GM12878 (cell line): Measurements from ENCODE around the gene TGDS. TPM values are rescaled to one million over a fixed set of nuclear protein-coding genes. Genes with fewer than 3 reads are reported as not detected.
"Not testable (repeated sequence)": the region's sequence is repeated elsewhere in the genome, so short reads cannot be mapped to it uniquely, and the experiment has no call there.

Experiments
- ATAC-seq: fragments of 200-7000 bp; cut with Tn5 transposase; 3 replicates; pipeline ENCODE4 v1.9.1; 2020; ENCODE audit warnings: mild to moderate bottlenecking, moderate library complexity
- BruUV-seq: library from RNA; stranded (reverse); fragments of 400-500 nt; replicated peaks from 2 replicates; lab custom pipeline; 2021; lab: Mats Ljungman, UMichigan
- CTCF ChIA-PET: fragments of 300-600 bp; sonication (Branson Sonifier 250); formaldehyde crosslinking; extraction: SDS; loops from one replicate; lab custom pipeline; 2021; ENCODE audit warnings: inconsistent platforms; lab: Yijun Ruan, JAX
- POLR2A ChIA-PET: fragments of 350-600 bp; formaldehyde crosslinking; extraction: SDS; loops from one replicate; lab custom pipeline; 2021; ENCODE audit warnings: inconsistent platforms; lab: Charles Lee
- RAD21 ChIA-PET: fragments of 300-600 bp; sonication (Branson Sonifier 250); formaldehyde crosslinking; loops from one replicate; lab custom pipeline; 2023; ENCODE audit warnings: antibody characterized with exemption; ENCODE audit not compliant: unreplicated experiment; lab: Charles Lee
- SMC1A ChIA-PET: fragments of 300-600 bp; sonication (Branson Sonifier 250); formaldehyde crosslinking; loops from one replicate; lab custom pipeline; 2023; ENCODE audit not compliant: unreplicated experiment, uncharacterized antibody; lab: Charles Lee
- DNase-seq: peaks from one replicate; pipeline ENCODE4 v3.0.0-alpha.2; 2011; ENCODE audit warnings: low read depth, low spot score
- FAIRE-seq: peaks from 3 replicates; lab custom pipeline; 2011; peaks lifted over from hg19 to GRCh38; lab: Jason Lieb, UNC
- H2AFZ ChIP-seq: 2 replicates; pipeline ENCODE4 v1.6.0; 2011; ENCODE audit warnings: low read depth, low read length, control low read depth; ENCODE audit not compliant: control insufficient read depth
- H3K27ac ChIP-seq: 2 replicates; pipeline ENCODE4 v1.5.1; 2011; ENCODE audit warnings: control low read depth; ENCODE audit not compliant: control insufficient read depth, insufficient read depth
- H3K27me3 ChIP-seq, 2 experiments: replicated peaks in 1 of 2; 2 replicates each; pipeline versions ENCODE4 v1.6.0 to v1.6.1; 2011; ENCODE audit warnings: low read length in 1 of 2; ENCODE audit not compliant: control insufficient read depth in 2 of 2, insufficient read depth in 2 of 2
- H3K36me3 ChIP-seq, 2 experiments: 2 replicates each; pipeline ENCODE4 v1.5.1; 2011; ENCODE audit warnings: low read length in 1 of 2; ENCODE audit not compliant: control insufficient read depth in 2 of 2, insufficient read depth in 2 of 2
- H3K4me1 ChIP-seq: 2 replicates; pipeline ENCODE4 v1.6.1; 2011; ENCODE audit warnings: mild to moderate bottlenecking, low read length, moderate library complexity, mixed read lengths; ENCODE audit not compliant: control insufficient read depth, insufficient read depth
- H3K4me2 ChIP-seq: 2 replicates; pipeline ENCODE4 v1.6.0; 2011; ENCODE audit warnings: control low read depth; ENCODE audit not compliant: control insufficient read depth, insufficient read depth
- H3K4me3 ChIP-seq: fragments of 200-600 bp; sonication (generic); 2 replicates; pipeline ENCODE4 v1.5.1; 2016
- H3K79me2 ChIP-seq: 2 replicates; pipeline ENCODE4 v1.6.0; 2011; ENCODE audit warnings: low read length; ENCODE audit not compliant: control insufficient read depth, insufficient read depth
- H3K9ac ChIP-seq: 2 replicates; pipeline ENCODE4 v1.8.0; 2011; ENCODE audit warnings: low read length, control low read depth, mixed read lengths; ENCODE audit not compliant: control insufficient read depth, insufficient read depth
- H3K9me3 ChIP-seq: replicated peaks from 3 replicates; pipeline ENCODE4 v1.5.1; 2011; ENCODE audit warnings: mild to moderate bottlenecking, low read length; ENCODE audit not compliant: control insufficient read depth, insufficient read depth
- H4K20me1 ChIP-seq: 2 replicates; pipeline ENCODE4 v1.6.0; 2011; ENCODE audit not compliant: control insufficient read depth, insufficient read depth
- EP300 ChIP-seq, 2 experiments: fragments of 150-350 bp in 1 of 2; IDR thresholded peaks; 2 replicates each; pipeline ENCODE4 v1.6.1; 2011 to 2012; ENCODE audit warnings: low read depth in 2 of 2, low read length in 2 of 2, borderline replicate concordance in 1 of 2, improper control_type of control experiment in 1 of 2, inconsistent platforms in 1 of 2; ENCODE audit not compliant: control insufficient read depth in 1 of 2
- MXI1 ChIP-seq: fragments of 150-350 bp; IDR thresholded peaks from 2 replicates; pipeline ENCODE4 v1.6.1; 2011; ENCODE audit warnings: low read depth, mild to moderate bottlenecking, inconsistent platforms, low read length, improper control_type of control experiment
- ZNF622 ChIP-seq: fragments of 450-650 bp; IDR thresholded peaks from 2 replicates; pipeline ENCODE4 v1.6.1; 2017; ENCODE audit warnings: mild to moderate bottlenecking, inconsistent platforms
- WGBS: methylation state at CpG from one replicate; pipeline ENCODE4 v1.1.6; 2016; ENCODE audit warnings: low lambda C conversion rate; ENCODE audit not compliant: insufficient replicate concordance, insufficient coverage; ENCODE audit errors: missing lambda C conversion rate; 5-methylcytosine and 5-hydroxymethylcytosine counted together
- in situ Hi-C: fragments of 300-500 bp; cut with MboI; formaldehyde crosslinking; loops from 9 replicates; pipeline ENCODE4 v1.14.3; 2018; ENCODE audit warnings: mixed read lengths
- intact Hi-C: fragments of 100-400 bp; cut with micrococcal nuclease; formaldehyde crosslinking; loops from one replicate; pipeline ENCODE4 v1.14.2; 2022; ENCODE audit not compliant: unreplicated experiment
- polyA plus RNA-seq, 11 experiments: library from polyadenylated mRNA; depleted of rRNA in 4 of 11; unstranded in 6 of 11; stranded (reverse) in 5 of 11; fragments of >200 nt; fragmentation: Nextera tagmentation in 4 of 11; fragmentation: Illumina TruSeq in 1 of 11; extraction: Ambion mirVana in 4 of 11; extraction: Trizol in 1 of 11; gene quantifications; 1 replicate in 1 of 11; 2 replicates in 10 of 11; pipeline versions ENCODE4 v1.2.1 to v1.2.3, GENCODE V29; 2011 to 2016; ENCODE audit warnings: inconsistent platforms in 2 of 11, missing spikeins in 2 of 11, low read depth in 1 of 11
- total RNA-seq, 4 experiments: library from RNA; depleted of rRNA in 3 of 4; stranded (reverse); fragments of >200 nt in 3 of 4; fragmentation: Illumina TruSeq in 1 of 4; extraction: Trizol in 1 of 4; gene quantifications; 2 replicates each; pipeline versions ENCODE4 v1.2.1 to v1.2.3, GENCODE V29; 2013 to 2021
- TF ChIP-seq, protein P1 (sequence below): fragments of 450-650 bp; IDR thresholded peaks from 2 replicates; pipeline ENCODE4 v1.6.1; 2016; ENCODE audit warnings: mild to moderate bottlenecking, moderate library complexity, borderline replicate concordance

Gene TGDS
- total and polyA plus RNA-seq, 10 of the 15 experiments (the other 5 are each of a cell fraction or from before 2014, with no cell fraction given), result 13.1 to 44.3 (median 23.8) TPM

GRCh38 chr13:94636942-94637578 lies 41.1 kb upstream of the TGDS start (continued):
- TF ChIP-seq, protein P1, sequence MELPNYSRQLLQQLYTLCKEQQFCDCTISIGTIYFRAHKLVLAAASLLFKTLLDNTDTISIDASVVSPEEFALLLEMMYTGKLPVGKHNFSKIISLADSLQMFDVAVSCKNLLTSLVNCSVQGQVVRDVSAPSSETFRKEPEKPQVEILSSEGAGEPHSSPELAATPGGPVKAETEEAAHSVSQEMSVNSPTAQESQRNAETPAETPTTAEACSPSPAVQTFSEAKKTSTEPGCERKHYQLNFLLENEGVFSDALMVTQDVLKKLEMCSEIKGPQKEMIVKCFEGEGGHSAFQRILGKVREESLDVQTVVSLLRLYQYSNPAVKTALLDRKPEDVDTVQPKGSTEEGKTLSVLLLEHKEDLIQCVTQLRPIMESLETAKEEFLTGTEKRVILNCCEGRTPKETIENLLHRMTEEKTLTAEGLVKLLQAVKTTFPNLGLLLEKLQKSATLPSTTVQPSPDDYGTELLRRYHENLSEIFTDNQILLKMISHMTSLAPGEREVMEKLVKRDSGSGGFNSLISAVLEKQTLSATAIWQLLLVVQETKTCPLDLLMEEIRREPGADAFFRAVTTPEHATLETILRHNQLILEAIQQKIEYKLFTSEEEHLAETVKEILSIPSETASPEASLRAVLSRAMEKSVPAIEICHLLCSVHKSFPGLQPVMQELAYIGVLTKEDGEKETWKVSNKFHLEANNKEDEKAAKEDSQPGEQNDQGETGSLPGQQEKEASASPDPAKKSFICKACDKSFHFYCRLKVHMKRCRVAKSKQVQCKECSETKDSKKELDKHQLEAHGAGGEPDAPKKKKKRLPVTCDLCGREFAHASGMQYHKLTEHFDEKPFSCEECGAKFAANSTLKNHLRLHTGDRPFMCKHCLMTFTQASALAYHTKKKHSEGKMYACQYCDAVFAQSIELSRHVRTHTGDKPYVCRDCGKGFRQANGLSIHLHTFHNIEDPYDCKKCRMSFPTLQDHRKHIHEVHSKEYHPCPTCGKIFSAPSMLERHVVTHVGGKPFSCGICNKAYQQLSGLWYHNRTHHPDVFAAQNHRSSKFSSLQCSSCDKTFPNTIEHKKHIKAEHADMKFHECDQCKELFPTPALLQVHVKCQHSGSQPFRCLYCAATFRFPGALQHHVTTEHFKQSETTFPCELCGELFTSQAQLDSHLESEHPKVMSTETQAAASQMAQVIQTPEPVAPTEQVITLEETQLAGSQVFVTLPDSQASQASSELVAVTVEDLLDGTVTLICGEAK, result no peak
- TF ChIP-seq ZNF622 (no peak), EP300 (IDR thresholded peaks at IDR 0.05; ENCODE audit: borderline replicate concordance in 1 of 2, control insufficient read depth in 1 of 2, low read depth in 2 of 2, low read length in 2 of 2) (no peak), MXI1 (no peak)

DNA sequence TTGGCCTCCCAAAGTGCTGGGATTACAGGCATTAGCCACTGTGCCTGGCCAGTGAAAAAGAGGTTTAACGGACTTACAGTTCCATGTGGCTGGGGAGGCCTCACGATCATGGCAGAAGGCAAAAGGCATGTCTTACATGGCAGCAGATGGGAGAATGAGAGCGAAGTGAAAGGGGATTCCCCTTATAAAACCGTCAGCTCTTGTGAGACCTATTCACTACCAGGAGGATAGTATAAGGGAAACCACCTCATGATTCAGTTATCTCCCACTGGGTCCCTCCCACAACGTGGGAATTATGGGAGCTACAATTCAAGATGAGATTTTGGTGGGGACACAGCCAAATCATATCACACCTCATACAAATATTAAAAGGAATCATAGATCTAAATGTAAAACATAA lies 40.1 kb upstream of the TGDS start:
- POLR2A ChIA-PET, H4K20me1 ChIP-seq, H3K79me2 ChIP-seq, H3K4me2 ChIP-seq, H3K36me3 ChIP-seq, H3K9ac ChIP-seq, BruUV-seq, H3K9me3 ChIP-seq, H3K27me3 ChIP-seq, FAIRE-seq, H3K4me3 ChIP-seq, DNase-seq, intact Hi-C loops, H2AFZ ChIP-seq, H3K27ac ChIP-seq, H3K4me1 ChIP-seq, in situ Hi-C loops: not testable (repeated sequence)
- RAD21 ChIA-PET, result interaction anchor here (0.6 kb wide), 1 partner anchor 1037 kb away, joined by 3 read pairs; no protein-coding TSS in a partner anchor
- SMC1A ChIA-PET, result interaction anchor here (1.0 to 1.3 kb wide), 2 partner anchors 9 to 768 kb away, joined by 3 read pairs; no protein-coding TSS in a partner anchor
- peak; percentile 48 for ATAC-seq
- WGBS, result 20% methylated on average over 5 of the region's 5 CpGs
- CTCF ChIA-PET, result interaction anchor here (0.8 kb wide), 1 partner anchor 19 kb away, joined by 3 read pairs; no protein-coding TSS in a partner anchor
